MM.1S (cell line): ENCODE measurements around the gene TULP1.

Experiments
- DNase-seq: peaks from one replicate; pipeline ENCODE4 v3.0.0-alpha.2; 2015
- H2AFZ ChIP-seq: fragments of 300-600 bp; sonication (generic); 2 replicates; pipeline ENCODE4 v1.6.0; 2016; ENCODE audit warnings: antibody characterized with exemption, low read length
- H3F3A ChIP-seq: fragments of 300-600 bp; sonication (generic); 2 replicates; pipeline ENCODE4 v1.6.1; 2016; ENCODE audit warnings: mild to moderate bottlenecking, antibody characterized with exemption, low read length, moderate library complexity, mixed read lengths; ENCODE audit not compliant: insufficient read depth
- H3K27ac ChIP-seq: fragments of 300-600 bp; sonication (generic); 2 replicates; pipeline ENCODE4 v1.5.1; 2016; ENCODE audit warnings: mild to moderate bottlenecking, low read length
- H3K27me3 ChIP-seq: fragments of 300-600 bp; sonication (generic); replicated peaks from 2 replicates; pipeline ENCODE4 v1.6.0; 2016; ENCODE audit warnings: low read length; ENCODE audit not compliant: insufficient read depth
- H3K36me3 ChIP-seq: fragments of 300-600 bp; sonication (generic); replicated peaks from 2 replicates; pipeline ENCODE4 v1.6.1; 2016; ENCODE audit warnings: mild to moderate bottlenecking, low read length, mixed read lengths; ENCODE audit not compliant: insufficient read depth
- H3K4me1 ChIP-seq: fragments of 300-600 bp; sonication (generic); 2 replicates; pipeline ENCODE4 v1.6.1; 2016; ENCODE audit warnings: low read length, mixed read lengths
- H3K4me2 ChIP-seq: fragments of 300-600 bp; sonication (generic); 2 replicates; pipeline ENCODE4 v1.6.0; 2016; ENCODE audit warnings: low read depth, low read length
- H3K4me3 ChIP-seq: fragments of 300-600 bp; sonication (generic); 2 replicates; pipeline ENCODE4 v1.5.1; 2016; ENCODE audit warnings: low read length, mixed read lengths
- H3K79me2 ChIP-seq: fragments of 300-600 bp; sonication (generic); 2 replicates; pipeline ENCODE4 v1.6.1; 2016; ENCODE audit warnings: mixed run types, low read length, mixed read lengths
- H3K9ac ChIP-seq: fragments of 300-600 bp; sonication (generic); 2 replicates; pipeline ENCODE4 v1.6.1; 2016; ENCODE audit warnings: low read length, mixed read lengths
- H3K9me2 ChIP-seq: fragments of 300-600 bp; sonication (generic); replicated peaks from 2 replicates; pipeline ENCODE4 v1.6.1; 2016; ENCODE audit warnings: mild to moderate bottlenecking, low read length, mixed read lengths; ENCODE audit not compliant: insufficient read depth
- H3K9me3 ChIP-seq: fragments of 300-600 bp; sonication (generic); replicated peaks from 2 replicates; pipeline ENCODE4 v1.6.1; 2016; ENCODE audit warnings: mild to moderate bottlenecking, low read length, mixed read lengths; ENCODE audit not compliant: insufficient read depth
- H4K20me1 ChIP-seq: fragments of 300-600 bp; sonication (generic); 2 replicates; pipeline ENCODE4 v1.6.1; 2016; ENCODE audit warnings: mild to moderate bottlenecking, low read length, moderate library complexity, mixed read lengths; ENCODE audit not compliant: insufficient read depth
- EZH2 ChIP-seq: fragments of 300-600 bp; sonication (generic); optimal IDR thresholded peaks from 2 replicates; pipeline ENCODE3; 2017; ENCODE audit warnings: low read depth, mild to moderate bottlenecking, antibody characterized with exemption, low read length, mixed read lengths
- EZH2phosphoT487 ChIP-seq: fragments of 300-600 bp; sonication (generic); IDR thresholded peaks from 2 replicates; pipeline ENCODE4 v1.6.1; 2018; ENCODE audit warnings: antibody characterized with exemption, low read length
- TF ChIP-seq, protein P1 (sequence below): fragments of 300-600 bp; sonication (generic); IDR thresholded peaks from 2 replicates; pipeline ENCODE4 v1.5.1; 2016; ENCODE audit warnings: antibody characterized with exemption, low read length, mixed read lengths

The TULP1 gene

DNA sequence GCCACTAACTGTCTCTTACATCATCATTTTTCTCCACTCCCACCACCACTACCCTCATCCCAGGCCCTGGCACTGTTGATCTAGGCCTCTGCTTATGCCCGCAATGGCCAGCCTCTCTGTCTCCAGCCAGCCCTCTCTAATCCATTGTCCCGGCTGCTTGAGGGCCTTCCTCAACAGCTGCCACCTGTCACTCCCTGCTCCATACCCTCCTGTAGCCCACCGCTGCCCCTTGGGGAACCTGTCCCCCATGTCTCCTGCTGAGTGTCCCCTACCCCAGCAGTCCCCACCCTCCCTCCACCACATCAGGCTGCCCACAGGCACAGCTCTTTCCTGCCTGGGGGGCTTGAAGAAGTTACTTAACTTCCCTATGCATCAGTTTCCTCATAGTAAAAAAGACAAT, 29.2 kb downstream of the TULP1 start:
- Histone ChIP-seq H3K79me2 (no peaks in the 10 kb centered on the region), H3K9me2 (no peaks in the 10 kb centered on the region), H4K20me1 (no peaks in the 10 kb centered on the region), H3K4me2 (no peak overlapping the region), H3K36me3 (no peaks in the 10 kb centered on the region), H3K4me1 (no peaks in the 10 kb centered on the region), H3K9me3 (no peaks in the 10 kb centered on the region), H3F3A (no peaks in the 10 kb centered on the region), H3K27ac (no peak overlapping the region), H3K4me3 (no peak overlapping the region), H3K27me3 (no peaks in the 10 kb centered on the region), H3K9ac (no peak overlapping the region), H2AFZ (no peak overlapping the region)
- TF ChIP-seq EZH2 (no peak), EZH2phosphoT487 (no peak)
- TF ChIP-seq, protein P1, sequence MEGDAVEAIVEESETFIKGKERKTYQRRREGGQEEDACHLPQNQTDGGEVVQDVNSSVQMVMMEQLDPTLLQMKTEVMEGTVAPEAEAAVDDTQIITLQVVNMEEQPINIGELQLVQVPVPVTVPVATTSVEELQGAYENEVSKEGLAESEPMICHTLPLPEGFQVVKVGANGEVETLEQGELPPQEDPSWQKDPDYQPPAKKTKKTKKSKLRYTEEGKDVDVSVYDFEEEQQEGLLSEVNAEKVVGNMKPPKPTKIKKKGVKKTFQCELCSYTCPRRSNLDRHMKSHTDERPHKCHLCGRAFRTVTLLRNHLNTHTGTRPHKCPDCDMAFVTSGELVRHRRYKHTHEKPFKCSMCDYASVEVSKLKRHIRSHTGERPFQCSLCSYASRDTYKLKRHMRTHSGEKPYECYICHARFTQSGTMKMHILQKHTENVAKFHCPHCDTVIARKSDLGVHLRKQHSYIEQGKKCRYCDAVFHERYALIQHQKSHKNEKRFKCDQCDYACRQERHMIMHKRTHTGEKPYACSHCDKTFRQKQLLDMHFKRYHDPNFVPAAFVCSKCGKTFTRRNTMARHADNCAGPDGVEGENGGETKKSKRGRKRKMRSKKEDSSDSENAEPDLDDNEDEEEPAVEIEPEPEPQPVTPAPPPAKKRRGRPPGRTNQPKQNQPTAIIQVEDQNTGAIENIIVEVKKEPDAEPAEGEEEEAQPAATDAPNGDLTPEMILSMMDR = no peak
- DNase-seq = no peak

- H2AFZ ChIP-seq = no peak overlapping the region
- no peak for TF ChIP-seq EZH2phosphoT487
- TF ChIP-seq EZH2 = no peak
- TF ChIP-seq, protein P1 = no peak
- no peak overlapping the region for H3K4me3 ChIP-seq
- H3K27me3 ChIP-seq = no peaks in the 10 kb centered on the region
- H3K9me2 ChIP-seq = no peaks in the 10 kb centered on the region
- no peaks in the 10 kb centered on the region for H3K9me3 ChIP-seq
- H3F3A ChIP-seq = no peaks in the 10 kb centered on the region
- no peak overlapping the region for H3K9ac ChIP-seq
- H3K4me1 ChIP-seq = no peaks in the 10 kb centered on the region
- no peaks in the 10 kb centered on the region for H3K79me2 ChIP-seq
- H4K20me1 ChIP-seq = no peaks in the 10 kb centered on the region
- no peak for DNase-seq
- no peak overlapping the region for H3K4me2 ChIP-seq
- no peak overlapping the region for H3K27ac ChIP-seq
- no peaks in the 10 kb centered on the region for H3K36me3 ChIP-seq
Measured at GRCh38 chr6:35483062-35483461, 29.6 kb downstream of the TULP1 start.

DNA sequence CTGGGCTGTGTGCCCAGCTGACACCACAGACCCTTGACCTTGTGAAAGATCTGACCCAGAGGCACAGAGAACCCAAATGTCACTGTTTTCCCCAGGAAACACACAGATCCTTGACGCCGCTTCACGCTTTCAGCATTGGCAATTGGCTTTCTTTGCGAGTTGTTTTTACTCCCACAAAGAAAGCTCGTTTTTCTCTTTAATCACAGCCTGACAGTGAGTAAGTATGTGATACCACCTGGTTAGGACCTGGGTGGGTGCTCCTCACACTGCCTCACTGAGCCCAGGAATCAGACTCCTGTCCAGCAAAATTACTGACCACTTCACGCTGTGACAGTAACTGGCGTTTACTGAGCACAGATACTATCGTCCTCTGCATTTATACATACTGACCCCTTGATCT, 31.5 kb downstream of the TULP1 start:
- no peaks in the 10 kb centered on the region for H3K9me2 ChIP-seq
- H3K4me1 ChIP-seq = no peaks in the 10 kb centered on the region
- H3K79me2 ChIP-seq = no peaks in the 10 kb centered on the region
- no peak overlapping the region for H3K4me3 ChIP-seq
- no peak for DNase-seq
- H3K27me3 ChIP-seq = no peaks in the 10 kb centered on the region
- no peak overlapping the region for H3K27ac ChIP-seq
- H3K9me3 ChIP-seq = no peaks in the 10 kb centered on the region
- TF ChIP-seq EZH2phosphoT487 = no peak
- TF ChIP-seq, protein P1 = no peak
- TF ChIP-seq EZH2 = no peak
- H3K9ac ChIP-seq = no peak overlapping the region
- H3F3A ChIP-seq = no peaks in the 10 kb centered on the region
- H4K20me1 ChIP-seq = no peaks in the 10 kb centered on the region
- H3K36me3 ChIP-seq = no peaks in the 10 kb centered on the region
- H2AFZ ChIP-seq = no peak overlapping the region
- no peak overlapping the region for H3K4me2 ChIP-seq
